Erythroblast (primary cell): Measurements from ENCODE around the gene DCAF4.

Experiments used
- GATA1 ChIP-seq: IDR thresholded peaks from 2 replicates; pipeline ENCODE4 v1.6.1; 2011; ENCODE audit warnings: low read depth, mild to moderate bottlenecking, control low read depth, low read length, moderate library complexity
- POLR2A ChIP-seq: IDR thresholded peaks from 2 replicates; pipeline ENCODE4 v1.6.1; 2011; ENCODE audit warnings: mild to moderate bottlenecking, low read length

- peak; percentile 33 for TF ChIP-seq POLR2A
- TF ChIP-seq GATA1, result no peak
Observed at GRCh38 chr14:72926292-72927028, at the start of gene DCAF4.
